Amygdala (tissue), 56 donors: ENCODE results near the gene OSBPL1A.
"Not testable (repeated sequence)": the region's sequence is repeated elsewhere in the genome, so short reads cannot be mapped to it uniquely, and the experiment has no call there.

Experiments used
- DNase-seq, 56 donors: peaks; one replicate each; lab custom pipeline; 2025; lab: John Stamatoyannopoulos, UW

Gene OSBPL1A

DNA sequence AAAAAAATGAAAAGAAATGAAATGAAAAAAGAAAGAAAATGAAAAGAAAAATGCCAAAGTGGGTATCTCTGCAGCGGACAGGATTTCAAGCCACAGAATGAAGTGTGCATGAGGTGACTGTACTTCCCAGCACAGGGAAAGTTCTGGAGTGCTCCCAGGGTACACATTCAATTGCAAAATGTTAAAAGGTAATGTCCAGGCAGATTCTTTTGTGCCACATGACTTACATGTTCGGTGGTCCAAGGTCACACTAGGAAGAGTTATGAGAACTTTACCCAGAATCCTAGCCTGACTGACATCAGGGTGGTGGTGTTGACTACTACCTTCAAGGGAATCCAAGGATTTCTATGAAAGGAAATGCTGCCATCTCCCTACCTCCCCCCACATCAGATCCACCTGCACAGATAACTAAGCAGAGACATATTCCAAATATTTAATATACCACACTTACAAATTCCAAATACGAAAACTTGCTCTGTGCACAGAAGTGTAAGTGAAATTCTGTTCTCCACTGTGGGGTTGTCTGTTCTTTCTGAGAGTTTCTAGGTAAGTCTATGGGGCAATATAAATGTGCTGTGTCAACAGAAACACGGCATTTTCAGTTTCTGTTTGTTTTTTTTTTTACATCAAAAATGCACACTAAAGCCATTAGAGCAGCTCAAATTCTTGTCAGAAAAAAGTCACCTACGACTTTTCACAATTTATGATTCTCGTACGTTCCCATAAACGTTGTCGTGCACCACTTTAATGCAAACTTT lies 202.1 kb downstream of the OSBPL1A start:
- no peak for DNase-seq

DNA sequence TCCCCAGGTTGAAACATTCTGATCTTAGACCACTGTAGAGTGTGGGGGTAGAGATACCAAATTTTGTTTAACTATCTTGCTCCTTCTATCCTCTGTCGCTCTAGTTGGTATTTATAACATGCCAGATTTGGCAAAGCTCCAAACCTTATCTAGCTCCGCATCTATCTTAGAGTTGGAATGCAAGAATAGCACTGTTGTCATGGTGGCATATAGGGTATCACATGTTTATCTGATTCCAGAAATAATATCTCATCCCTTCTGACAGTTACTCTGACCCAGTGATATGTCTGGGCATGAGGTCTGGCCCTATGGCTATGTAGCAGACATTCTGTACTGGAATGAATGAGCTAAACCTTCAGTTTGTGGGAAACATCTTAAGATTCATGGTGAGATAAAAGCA lies 207.0 kb downstream of the OSBPL1A start:
- DNase-seq: no peak

DNA sequence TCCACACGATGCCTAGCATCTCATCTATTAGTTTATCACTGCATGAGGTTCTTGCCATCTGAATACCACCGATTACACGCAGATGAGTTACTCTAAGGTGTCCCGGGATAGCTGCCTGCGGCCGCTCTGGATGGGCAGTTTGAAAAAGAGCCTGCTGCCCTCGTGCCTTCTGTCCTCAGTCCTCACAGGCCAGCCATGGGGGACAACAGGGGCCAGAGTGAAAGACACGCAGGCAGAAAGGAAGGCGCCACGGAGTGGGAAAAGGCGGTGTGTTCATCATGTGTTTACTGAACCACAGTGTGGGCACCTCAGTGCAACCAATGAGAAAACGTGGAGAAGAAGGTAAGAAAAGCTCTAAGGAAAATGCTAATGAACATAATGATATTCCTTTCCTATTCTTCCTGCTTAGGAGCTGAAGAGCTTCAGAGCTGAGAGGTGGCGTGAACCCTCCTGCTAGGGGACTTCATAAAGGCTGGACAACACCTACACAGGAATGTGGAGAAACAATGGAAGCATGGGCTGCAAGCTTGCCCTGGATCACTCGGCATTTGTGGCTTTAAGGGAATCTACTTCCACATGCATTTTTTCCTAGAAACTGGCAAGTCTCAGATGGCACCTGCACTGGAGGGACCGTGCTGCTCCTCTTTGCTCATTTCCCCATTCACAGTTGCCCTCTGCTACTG lies 207.8 kb downstream of the OSBPL1A start:
- no peak for DNase-seq

DNA sequence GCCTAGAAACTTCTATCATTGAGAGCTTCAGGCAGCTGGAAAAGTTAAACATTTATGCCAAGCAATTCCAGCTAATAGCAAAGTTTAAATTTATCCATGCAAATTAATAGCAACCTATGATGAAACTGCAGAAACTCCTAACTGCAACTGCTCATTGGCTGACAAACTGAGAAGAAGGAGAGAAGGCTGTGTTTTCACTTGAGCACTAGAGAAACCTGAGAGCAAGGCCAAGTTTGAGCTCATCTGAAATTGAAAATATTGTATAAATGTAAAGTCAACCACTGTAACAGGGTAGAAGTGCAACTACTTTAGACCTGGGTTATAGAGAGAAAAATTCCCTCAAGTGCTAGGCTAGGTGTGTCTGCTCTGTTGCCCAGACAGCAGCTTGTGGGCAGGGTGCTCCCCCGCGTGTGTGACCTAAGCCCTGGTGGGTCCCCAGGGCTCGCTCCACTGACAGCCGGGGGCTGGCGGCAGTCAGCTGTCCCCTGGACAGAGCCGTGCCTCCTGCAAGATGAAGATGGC lies 208.6 kb downstream of the OSBPL1A start:
- DNase-seq: no peak

DNA sequence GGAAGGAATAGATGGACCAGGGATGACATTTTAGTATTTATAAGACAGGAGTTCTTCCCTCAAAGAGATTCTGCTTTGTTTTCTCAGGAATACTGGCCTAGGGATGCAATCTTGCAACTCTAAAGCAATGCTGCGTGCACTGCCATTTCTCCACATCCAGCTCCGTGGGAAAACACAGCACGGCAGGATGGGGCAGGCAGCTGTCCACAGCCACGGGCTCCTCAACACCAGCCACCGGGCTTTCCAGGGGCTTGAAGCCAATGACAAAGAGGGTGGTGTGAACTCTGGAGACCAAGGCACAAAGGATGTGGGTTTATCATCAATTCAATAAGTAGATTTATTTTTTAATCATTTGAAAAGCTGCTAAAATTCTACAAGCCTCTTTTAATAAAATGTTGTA lies 209.5 kb downstream of the OSBPL1A start:
- DNase-seq: peak in 11 of 56 donors; percentile 16 to 47 (median 23)

DNA sequence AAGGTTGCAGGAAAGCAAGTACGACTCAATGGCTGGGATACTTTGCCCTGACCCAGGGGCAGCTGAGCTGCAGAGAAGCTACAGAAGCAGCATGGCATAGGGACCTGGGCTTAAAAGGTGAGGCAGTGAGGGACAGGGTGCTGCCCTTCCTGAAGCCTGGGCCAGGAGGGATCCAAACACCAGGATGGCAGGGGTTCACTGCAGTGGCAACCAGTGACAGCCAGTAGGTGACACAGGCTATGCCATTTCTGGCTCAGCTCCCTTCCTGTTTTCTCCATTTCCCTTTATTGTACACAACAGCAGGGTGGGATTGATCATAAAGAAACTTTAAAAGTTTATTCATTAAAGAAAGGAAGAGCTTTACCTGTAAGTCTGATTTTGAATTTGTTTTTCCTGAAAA lies 209.9 kb downstream of the OSBPL1A start:
- DNase-seq: peak in 1 of 56 donors; percentile 18

DNA sequence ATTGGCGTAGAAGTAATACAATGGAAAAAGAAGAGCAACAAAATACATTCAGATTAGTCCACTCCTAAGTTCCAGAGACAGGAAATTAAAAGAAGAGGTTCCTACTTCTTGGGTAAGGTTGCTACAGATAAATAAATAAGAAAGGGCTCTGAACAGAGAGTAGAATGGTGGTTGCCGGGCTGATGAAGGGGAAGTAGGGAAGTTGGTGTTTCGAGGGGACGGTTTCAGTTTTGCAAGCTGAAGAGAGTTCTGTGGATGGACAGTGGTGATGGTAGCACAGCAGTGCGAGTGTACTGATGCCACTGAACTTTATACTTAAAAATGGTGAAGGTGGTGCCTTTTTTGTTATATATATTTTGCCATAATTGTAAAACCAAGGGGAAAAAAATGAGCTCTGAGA lies 210.6 kb downstream of the OSBPL1A start:
- DNase-seq: peak in 1 of 56 donors; percentile 17

DNA sequence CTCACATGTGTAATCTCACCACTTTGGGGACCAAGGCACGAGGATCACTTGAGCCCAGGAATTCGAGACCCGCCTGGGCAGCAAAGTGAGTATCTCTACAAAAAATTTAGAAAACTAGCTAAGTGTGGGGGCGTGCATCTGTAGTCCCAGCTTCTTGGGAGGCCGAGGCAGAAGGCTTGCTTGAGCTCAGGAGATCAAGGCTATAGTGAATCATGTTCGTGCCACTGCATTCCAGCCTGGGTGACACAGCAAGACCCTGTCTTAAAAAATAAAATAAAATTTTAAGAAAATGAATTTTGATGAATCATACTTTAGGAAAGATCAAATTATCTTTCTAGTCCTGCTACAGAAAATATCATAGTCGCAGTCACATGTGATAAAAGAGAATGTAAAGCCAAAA lies 211.8 kb downstream of the OSBPL1A start:
- DNase-seq: no peak

DNA sequence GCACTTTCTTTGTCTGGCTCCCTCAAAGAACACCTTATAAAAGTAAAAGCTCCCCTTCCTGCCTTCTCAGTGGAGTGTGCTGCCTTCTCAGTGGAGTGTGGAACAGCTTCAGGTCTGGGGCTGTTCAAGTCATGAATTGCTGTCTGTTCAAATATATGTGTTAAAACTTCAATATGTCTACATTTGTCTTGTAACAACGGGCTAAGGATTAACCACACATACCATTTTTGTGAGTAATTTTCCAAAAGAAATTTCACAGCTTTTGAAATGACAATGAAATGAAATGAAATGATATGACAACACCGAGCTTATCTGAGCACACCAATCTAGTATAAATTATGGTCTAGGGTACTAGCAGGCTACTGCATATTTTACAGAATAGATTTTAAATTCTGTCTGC lies 215.8 kb downstream of the OSBPL1A start:
- no peak for DNase-seq

DNA sequence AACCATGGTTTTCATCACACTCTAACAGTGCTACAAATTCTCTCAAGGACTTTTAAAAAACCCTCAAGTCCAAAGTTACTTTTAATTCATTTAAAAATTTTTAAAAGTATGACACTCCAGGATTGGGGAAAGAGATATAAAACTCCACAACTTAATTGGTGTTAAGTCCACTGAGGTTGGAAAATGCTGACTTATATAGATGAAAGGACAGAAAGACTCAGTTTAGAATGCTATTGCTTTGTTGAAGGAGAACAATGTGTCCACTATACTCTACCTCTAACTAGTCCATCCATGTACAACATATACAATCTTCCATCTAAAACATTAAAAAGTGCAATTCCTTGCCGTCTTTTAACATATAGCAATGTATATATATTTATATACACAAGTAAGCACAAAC lies 217.6 kb downstream of the OSBPL1A start:
- DNase-seq: no peak

DNA sequence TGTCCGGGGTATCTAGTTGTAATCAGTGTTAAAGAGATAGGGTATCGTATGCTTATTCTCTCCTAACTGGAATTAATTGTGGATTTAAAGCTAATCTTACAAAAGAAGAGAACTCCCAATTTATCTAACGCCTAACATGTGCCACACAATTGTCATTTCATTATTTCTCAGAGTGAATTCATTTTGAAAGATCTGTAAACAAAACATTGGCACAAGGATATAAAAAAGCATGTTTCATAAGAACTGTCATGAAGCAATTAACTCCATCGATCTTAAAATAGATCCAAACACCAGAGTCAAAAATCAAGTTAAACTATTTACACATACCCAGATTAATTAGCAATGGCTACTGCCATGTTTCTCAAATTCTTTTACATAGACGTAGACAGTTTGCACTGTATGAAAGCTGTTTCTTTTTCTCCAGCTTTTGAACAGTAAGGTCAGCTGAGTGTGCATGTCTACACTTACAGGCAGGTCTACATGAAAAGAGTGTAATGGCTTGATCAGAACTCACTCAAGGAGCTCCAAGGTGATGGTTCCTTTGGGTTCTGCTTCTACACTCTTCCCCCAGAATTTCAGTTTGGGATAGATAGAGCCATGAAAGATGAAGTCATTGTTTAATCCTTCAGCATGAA lies 220.0 kb downstream of the OSBPL1A start:
- DNase-seq: no peak

DNA sequence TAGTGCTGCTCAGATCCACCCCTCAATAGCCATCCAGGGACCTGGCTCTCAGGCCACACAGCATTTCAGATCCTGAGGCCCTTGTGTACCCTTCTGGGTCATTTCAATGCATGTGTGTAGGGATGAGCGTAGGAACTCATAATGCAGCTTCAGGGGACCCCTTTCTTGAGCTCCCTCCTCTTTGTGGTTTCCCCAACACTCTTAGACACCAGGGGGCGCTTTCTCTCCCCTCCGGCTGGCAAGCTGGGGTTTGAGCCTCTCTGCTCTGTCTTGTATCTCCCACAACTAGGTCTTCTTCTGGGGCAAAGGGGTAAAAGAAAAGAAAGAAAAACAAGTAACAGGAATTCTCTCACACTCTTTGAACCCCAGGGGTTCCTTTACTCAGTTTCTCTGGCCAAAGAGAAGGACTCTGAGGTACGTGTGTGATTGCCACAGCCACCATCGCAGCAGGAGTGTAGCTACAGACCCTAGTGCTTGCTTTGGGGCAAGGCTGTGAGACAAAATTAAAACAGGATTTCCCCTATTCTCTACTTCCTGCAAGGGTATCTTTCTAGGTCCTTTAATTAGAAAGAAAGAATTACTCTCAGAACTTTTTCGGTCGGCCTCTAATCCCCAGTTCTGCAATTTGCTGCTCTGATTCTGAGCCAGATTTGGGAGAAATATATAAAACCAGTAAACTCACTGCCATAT lies 220.8 kb downstream of the OSBPL1A start:
- peak in 44 of 56 donors; percentile 1 to 87 (median 44) for DNase-seq

DNA sequence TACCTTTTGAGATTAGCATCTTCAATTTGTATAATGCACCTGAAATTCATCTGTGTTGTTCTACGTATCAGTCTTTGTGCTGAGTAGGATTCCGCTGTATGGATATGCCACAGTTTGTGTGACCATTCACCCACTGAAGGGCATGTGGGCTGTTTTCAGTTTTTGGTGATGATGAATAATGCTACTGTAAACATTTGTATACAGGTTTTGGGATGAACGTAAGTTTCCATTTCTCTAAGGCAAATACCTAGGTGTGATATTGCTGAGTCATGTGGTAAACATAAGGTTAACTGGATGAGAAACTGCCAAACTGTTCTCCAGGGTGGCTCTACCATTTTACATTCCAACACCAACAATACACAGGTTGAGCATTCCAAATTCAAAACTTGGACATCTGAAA lies 223.6 kb downstream of the OSBPL1A start:
- no peak for DNase-seq

DNA sequence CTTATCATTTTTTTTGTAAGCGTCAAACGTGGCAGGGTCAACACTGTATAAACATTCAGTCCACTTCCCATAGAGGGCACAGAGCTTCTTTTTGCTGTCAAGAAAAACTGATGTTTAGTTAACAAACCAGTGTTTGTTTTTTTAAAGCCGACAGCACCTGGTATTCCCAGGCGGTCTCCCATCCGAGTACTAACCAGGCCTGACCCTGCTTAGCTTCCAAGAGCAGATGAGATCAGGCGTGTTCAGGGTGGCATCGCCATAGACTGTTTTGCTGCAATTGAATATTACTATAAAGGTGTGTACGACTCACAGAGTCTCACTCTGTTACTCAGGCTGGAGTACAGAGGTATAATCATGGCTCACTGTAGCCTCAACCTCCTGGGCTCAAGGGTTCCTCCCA lies 227.3 kb downstream of the OSBPL1A start:
- no peak for DNase-seq

DNA sequence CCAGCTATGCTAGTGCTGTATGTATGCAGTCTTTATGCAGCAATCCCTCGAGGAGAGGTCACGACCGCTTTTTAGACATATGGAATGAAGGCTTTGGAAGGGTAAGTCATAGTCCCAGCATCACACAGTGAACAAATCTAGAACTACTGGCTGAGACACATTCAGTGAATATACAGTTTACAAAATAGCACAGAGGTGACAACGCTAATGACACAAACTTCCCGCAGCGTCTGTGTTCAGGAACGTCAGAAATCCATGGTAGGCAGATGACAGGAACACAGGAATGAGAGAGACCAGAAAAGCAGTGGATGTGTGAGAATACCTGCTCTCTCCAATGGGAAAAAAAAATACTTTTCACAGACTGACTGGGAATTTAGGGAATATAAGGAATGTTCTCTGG lies 229.1 kb downstream of the OSBPL1A start:
- DNase-seq: no peak

DNA sequence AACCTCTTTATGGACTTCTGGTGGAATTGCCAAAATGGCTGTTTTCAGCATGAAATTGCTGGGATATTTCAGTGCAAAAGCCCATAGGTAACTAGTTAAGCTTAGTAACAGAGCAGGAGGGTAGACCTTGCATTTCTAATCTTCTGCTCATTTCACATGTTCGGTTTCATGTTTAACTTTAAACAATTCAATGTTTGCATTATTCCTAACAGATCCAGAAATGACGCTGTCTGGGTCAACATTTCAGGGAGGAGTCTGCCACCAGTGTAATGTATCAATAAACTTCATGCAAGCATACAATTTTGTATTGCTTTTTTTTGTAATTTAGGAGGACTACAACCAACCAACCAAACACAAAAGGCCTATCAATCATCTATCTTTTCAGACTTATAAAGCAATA lies 236.3 kb downstream of the OSBPL1A start:
- DNase-seq: no peak

DNA sequence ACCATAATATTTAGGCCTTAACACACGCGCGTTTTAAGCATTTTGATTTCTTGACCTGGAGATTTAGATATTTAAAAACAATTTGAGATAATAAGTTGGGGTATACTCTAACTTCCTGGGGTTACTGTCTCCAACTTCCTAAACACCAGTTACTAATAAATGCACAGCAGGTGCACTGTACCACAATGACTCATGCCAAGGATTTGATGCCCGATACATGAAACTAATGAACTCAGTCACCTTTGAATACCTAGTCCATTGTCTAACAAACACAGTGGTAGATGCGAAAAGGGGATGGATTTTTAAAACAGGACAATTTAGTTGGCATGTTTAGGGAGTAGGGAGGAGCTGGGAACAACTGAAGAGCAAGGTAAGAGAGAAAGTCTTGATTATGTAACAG lies 237.5 kb downstream of the OSBPL1A start:
- DNase-seq: no peak

DNA sequence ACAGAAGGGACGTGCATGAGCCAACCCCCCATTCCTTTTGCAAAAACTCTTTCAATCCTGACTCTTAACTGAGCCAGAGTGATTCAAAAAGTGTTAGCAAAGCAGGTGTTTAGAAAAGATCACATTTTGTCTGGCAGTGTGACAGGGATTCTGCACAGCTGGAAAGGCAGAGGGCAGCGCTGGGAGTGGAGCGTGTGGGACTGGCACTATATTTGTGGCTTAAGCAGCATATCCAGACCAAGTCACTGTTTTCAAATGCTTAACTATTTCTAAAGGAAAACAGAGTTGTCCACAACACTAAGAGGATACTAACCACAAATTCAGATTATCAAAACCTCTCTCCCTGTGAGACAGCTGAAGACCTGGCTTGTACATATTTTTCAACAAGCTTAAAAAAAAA lies 239.8 kb downstream of the OSBPL1A start:
- peak in 1 of 56 donors; percentile 6 for DNase-seq

DNA sequence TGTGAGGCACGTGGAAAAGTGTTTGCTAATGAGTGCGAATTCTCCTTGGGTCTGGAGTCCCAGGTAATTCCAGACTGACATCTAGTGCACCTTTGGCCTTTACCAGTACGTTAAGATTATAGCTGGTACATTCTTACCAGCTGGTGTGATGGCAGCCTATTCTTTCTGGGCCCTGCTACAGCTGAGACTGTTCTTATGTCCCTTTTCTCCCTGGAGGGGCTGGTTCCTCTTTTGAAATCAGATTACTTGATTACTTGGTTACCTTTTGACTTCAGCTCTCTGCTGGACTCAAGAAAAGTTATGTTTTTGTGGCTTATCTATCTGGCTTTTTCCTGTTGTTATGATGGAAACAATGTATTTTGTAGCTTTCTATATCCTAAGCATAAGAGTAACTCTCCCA lies 244.2 kb downstream of the OSBPL1A start:
- no peak for DNase-seq

DNA sequence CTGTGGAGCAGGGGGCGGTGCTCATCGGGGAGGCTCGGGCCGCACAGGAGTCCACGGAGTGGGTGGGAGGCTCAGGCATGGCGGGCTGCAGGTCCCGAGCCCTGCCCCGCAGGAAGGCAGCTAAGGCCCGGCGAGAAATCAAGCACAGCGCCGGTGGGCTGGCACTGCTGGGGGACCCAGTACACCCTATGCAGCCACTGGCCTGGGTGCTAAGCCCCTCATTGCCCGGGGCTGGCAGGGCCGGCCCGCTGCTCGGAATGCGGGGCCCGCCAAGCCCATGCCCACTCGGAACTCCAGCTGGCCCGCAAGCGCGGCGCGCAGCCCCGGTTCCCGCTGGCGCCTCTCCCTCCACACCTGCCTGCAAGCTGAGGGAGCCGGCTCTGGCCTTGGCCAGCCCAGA lies 248.0 kb downstream of the OSBPL1A start:
- DNase-seq: not testable (repeated sequence)

DNA sequence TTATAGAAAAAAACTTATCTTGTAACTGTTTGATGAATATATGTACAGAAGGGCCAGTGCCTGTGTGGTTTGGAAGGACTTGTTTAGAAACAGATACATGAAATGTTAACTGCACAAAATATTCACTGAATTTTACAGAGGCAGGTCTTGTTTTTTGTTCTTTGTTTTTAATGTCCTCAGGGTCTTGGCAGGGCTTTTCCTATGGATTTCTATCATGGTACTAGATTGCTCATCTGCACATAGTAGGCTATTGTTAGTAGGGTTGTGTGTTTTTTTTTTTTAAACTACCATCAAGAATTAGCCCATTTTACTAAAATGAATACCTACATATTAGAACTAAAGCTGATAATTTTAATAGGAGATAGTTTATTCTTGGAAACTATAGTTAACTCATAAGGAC lies 255.2 kb downstream of the OSBPL1A start:
- no peak for DNase-seq
